ENCODE measurements around the gene KIF11. TPM values are rescaled to one million over a fixed set of nuclear protein-coding genes. Genes with fewer than 3 reads are reported as not detected.

Gene KIF11
- polyA plus RNA-seq, 4 donors = 0.89 to 13.4 (median 6.9) TPM

DNA sequence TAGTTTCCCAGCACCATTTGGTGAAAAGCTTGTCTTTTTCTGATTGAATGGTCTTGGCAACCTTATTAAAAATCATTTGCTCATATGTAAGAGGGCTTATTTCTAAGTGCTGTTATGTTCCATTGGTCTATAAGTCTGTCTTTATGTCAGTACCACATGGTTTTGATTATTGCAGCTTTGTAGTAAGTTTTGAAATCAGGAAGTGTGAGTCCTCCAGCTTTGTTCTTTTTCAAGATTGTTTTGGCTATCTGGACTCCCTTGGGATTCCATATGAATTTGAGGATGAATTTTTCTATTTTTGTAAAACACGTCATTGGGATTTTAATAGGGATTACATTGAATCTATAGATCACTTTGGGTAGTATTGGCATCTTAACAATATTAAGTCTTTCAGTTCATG, 5.4 kb downstream of the KIF11 start:
- Histone ChIP-seq H3K9me3 (ENCODE audit: control insufficient read depth in 2 of 2, insufficient read depth in 1 of 2, low read depth in 1 of 2, low read length in 1 of 2) (no peaks in the 10 kb centered on the region), H3K4me3 (ENCODE audit: low read depth in 1 of 3, low read length in 3 of 3) (no peak overlapping the region), H3K4me1 (ENCODE audit: control insufficient read depth in 3 of 3, insufficient read depth in 2 of 3, low read depth in 1 of 3, low read length in 2 of 3) (no peaks in the 10 kb centered on the region), H3K27me3 (ENCODE audit: control insufficient read depth in 3 of 3, insufficient read depth in 3 of 3, low read length in 3 of 3) (no peaks in the 10 kb centered on the region), H3K36me3 (ENCODE audit: control insufficient read depth in 3 of 3, insufficient read depth in 2 of 3, low read depth in 1 of 3, low read length in 3 of 3) (no peaks in the 10 kb centered on the region), H3K27ac (ENCODE audit: low read depth in 1 of 3, low read length in 2 of 3) (no peak overlapping the region)
- WGBS, 3 donors = 96 to 97% (median 97%) methylated on average over 1 of the region's 1 CpG
- DNase-seq = no peak
- no peak for FAIRE-seq

DNA sequence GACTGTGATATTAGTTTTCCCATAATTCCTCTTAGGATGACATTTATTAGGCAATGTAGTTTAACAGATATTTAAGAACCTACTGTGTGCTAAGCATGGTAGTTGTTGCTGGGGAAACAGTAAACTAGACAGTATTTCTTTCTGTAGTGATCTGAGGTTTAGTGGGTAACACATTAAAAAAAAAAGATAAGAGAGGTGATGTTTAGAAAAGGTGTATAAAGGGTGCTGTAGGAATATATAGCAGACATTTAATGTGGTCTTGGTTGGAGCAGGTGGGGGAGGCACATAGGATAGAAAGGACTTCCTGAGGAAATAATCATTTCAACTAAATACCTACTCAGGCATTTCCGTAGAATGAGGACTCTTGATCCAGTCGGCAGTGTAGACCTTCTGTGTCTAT, 11.9 kb downstream of the KIF11 start:
- no peak overlapping the region for H3K27ac ChIP-seq (ENCODE audit: low read depth in 1 of 3, low read length in 2 of 3)
- WGBS, 3 donors = 68 to 84% (median 70%) methylated on average over 2 of the region's 2 CpGs
- no peak overlapping the region for H3K4me3 ChIP-seq (ENCODE audit: low read depth in 1 of 3, low read length in 3 of 3)
- H3K9me3 ChIP-seq (ENCODE audit: control insufficient read depth in 2 of 2, insufficient read depth in 1 of 2, low read depth in 1 of 2, low read length in 1 of 2) = no peaks in the 10 kb centered on the region
- H3K36me3 ChIP-seq (ENCODE audit: control insufficient read depth in 3 of 3, insufficient read depth in 2 of 3, low read depth in 1 of 3, low read length in 3 of 3) = peaks cover 0 to 2% (median 0%) of the 10 kb centered on the region in 3 donors
- H3K27me3 ChIP-seq (ENCODE audit: control insufficient read depth in 3 of 3, insufficient read depth in 3 of 3, low read length in 3 of 3) = no peaks in the 10 kb centered on the region
- DNase-seq (no peak), FAIRE-seq (no peak)
- H3K4me1 ChIP-seq (ENCODE audit: control insufficient read depth in 3 of 3, insufficient read depth in 2 of 3, low read depth in 1 of 3, low read length in 2 of 3) = no peaks in the 10 kb centered on the region

DNA sequence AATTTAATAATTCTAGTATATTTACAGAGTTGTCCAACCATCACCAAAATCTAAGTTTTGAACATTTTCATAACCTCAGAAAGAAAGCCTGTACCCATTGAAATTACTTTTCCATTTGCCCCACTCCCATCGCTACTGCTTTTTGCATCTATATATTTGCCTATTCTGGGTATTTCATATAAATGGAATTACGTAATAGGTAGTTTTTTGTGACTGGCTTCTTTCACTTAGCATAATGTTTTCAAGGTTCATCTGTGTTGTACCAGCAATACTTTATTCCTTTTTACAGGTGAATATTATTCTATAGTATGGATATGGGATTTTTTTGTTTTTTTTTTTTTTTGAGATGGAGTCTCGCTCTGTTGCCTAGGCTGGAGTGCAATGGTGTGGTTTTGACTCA, 22.6 kb downstream of the KIF11 start:
- no peak for DNase-seq
- Histone ChIP-seq H3K4me1 (ENCODE audit: control insufficient read depth in 3 of 3, insufficient read depth in 2 of 3, low read depth in 1 of 3, low read length in 2 of 3) (no peaks in the 10 kb centered on the region), H3K9me3 (ENCODE audit: control insufficient read depth in 2 of 2, insufficient read depth in 1 of 2, low read depth in 1 of 2, low read length in 1 of 2) (no peaks in the 10 kb centered on the region), H3K36me3 (ENCODE audit: control insufficient read depth in 3 of 3, insufficient read depth in 2 of 3, low read depth in 1 of 3, low read length in 3 of 3) (peaks cover 0 to 11% (median 0%) of the 10 kb centered on the region in 3 donors), H3K4me3 (ENCODE audit: low read depth in 1 of 3, low read length in 3 of 3) (no peak overlapping the region), H3K27me3 (ENCODE audit: control insufficient read depth in 3 of 3, insufficient read depth in 3 of 3, low read length in 3 of 3) (no peaks in the 10 kb centered on the region), H3K27ac (ENCODE audit: low read depth in 1 of 3, low read length in 2 of 3) (no peak overlapping the region)
- FAIRE-seq = no peak
- 95 to 97% (median 95%) methylated on average over 3 of the region's 3 CpGs for WGBS, 3 donors

DNA sequence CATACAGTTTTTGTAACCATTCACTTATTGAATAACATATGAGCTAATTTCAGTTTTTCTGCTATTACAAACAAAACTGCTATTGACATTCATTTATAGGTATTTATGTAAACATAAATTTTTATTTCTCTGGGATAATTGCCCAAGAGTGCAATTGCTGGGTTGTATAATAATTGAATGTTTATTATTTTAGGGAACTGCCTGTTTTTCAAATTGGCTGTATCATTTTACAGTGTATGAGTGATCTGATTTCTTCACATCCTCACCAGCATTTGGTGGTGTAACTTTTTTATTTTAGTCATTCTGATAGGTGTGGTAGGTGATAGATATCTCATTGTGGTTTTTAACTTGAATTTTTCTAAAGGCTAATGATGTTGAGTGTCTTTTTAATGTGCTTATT, 26.4 kb downstream of the KIF11 start:
- no peak overlapping the region for H3K27ac ChIP-seq (ENCODE audit: low read depth in 1 of 3, low read length in 2 of 3)
- no peaks in the 10 kb centered on the region for H3K4me1 ChIP-seq (ENCODE audit: control insufficient read depth in 3 of 3, insufficient read depth in 2 of 3, low read depth in 1 of 3, low read length in 2 of 3)
- no peaks in the 10 kb centered on the region for H3K9me3 ChIP-seq (ENCODE audit: control insufficient read depth in 2 of 2, insufficient read depth in 1 of 2, low read depth in 1 of 2, low read length in 1 of 2)
- no peak overlapping the region for H3K4me3 ChIP-seq (ENCODE audit: low read depth in 1 of 3, low read length in 3 of 3)
- FAIRE-seq (no peak), DNase-seq (no peak)
- no peaks in the 10 kb centered on the region for H3K27me3 ChIP-seq (ENCODE audit: control insufficient read depth in 3 of 3, insufficient read depth in 3 of 3, low read length in 3 of 3)
- peaks cover 0 to 9% (median 0%) of the 10 kb centered on the region in 3 donors for H3K36me3 ChIP-seq (ENCODE audit: control insufficient read depth in 3 of 3, insufficient read depth in 2 of 3, low read depth in 1 of 3, low read length in 3 of 3)

DNA sequence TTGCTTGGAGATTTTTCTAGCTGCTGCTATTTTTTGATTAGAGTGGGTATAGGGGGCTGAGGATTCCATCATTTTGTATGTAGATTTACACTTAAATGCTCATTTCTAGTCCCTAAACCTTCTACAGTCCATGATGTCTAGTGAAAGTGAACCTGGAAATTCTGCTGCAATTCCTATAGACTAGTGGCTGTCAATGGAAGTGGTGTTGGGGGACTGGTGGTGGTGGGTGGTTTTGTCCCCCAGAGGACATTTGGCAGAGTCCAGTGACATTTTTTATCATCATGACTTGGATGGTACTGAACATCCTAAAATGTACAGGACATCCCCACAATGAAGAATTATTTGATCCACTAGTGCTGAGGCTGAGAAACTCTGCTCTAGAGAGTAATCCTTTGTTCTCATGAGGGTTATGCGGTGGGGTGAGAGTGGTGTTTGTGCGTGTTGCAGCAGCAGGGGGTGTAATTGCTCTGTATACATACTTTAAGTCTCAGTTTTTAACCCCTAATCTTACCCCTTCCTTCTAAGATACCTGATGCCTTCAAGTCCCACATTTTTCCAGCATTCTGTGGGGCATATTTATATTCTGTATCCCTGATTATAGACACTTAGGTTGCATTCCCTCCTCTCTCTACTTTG, 35.0 kb downstream of the KIF11 start:
- no peak overlapping the region for H3K4me3 ChIP-seq (ENCODE audit: low read depth in 1 of 3, low read length in 3 of 3)
- DNase-seq (no peak), FAIRE-seq (no peak)
- WGBS, 3 donors = 74 to 92% (median 91%) methylated on average over 2 of the region's 2 CpGs
- peaks cover 0 to 11% (median 0%) of the 10 kb centered on the region in 3 donors for H3K36me3 ChIP-seq (ENCODE audit: control insufficient read depth in 3 of 3, insufficient read depth in 2 of 3, low read depth in 1 of 3, low read length in 3 of 3)
- no peaks in the 10 kb centered on the region for H3K4me1 ChIP-seq (ENCODE audit: control insufficient read depth in 3 of 3, insufficient read depth in 2 of 3, low read depth in 1 of 3, low read length in 2 of 3)
- H3K27me3 ChIP-seq (ENCODE audit: control insufficient read depth in 3 of 3, insufficient read depth in 3 of 3, low read length in 3 of 3) = no peaks in the 10 kb centered on the region
- no peak overlapping the region for H3K27ac ChIP-seq (ENCODE audit: low read depth in 1 of 3, low read length in 2 of 3)
- no peaks in the 10 kb centered on the region for H3K9me3 ChIP-seq (ENCODE audit: control insufficient read depth in 2 of 2, insufficient read depth in 1 of 2, low read depth in 1 of 2, low read length in 1 of 2)

DNA sequence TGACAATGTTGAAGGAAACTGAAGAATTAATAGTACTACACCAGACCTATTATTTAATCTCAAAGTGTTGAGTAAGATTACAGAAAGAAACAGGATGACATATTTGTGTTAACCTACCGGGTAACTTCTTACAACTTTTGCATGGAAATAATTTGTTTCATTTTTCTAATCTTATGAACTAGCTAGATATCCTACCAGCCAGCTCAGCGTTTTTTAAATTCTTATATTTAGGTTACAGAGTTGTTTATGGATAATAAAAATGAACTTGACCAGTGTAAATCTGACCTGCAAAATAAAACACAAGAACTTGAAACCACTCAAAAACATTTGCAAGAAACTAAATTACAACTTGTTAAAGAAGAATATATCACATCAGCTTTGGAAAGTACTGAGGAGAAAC, 37.0 kb downstream of the KIF11 start:
- Histone ChIP-seq H3K4me3 (ENCODE audit: low read depth in 1 of 3, low read length in 3 of 3) (no peak overlapping the region), H3K27ac (ENCODE audit: low read depth in 1 of 3, low read length in 2 of 3) (no peak overlapping the region), H3K27me3 (ENCODE audit: control insufficient read depth in 3 of 3, insufficient read depth in 3 of 3, low read length in 3 of 3) (no peaks in the 10 kb centered on the region), H3K36me3 (ENCODE audit: control insufficient read depth in 3 of 3, insufficient read depth in 2 of 3, low read depth in 1 of 3, low read length in 3 of 3) (peaks cover 0 to 10% (median 0%) of the 10 kb centered on the region in 3 donors), H3K4me1 (ENCODE audit: control insufficient read depth in 3 of 3, insufficient read depth in 2 of 3, low read depth in 1 of 3, low read length in 2 of 3) (no peaks in the 10 kb centered on the region), H3K9me3 (ENCODE audit: control insufficient read depth in 2 of 2, insufficient read depth in 1 of 2, low read depth in 1 of 2, low read length in 1 of 2) (no peaks in the 10 kb centered on the region)
- WGBS, 3 donors = 92 to 96% (median 95%) methylated on average over 2 of the region's 2 CpGs
- DNase-seq = no peak
- FAIRE-seq = no peak

DNA sequence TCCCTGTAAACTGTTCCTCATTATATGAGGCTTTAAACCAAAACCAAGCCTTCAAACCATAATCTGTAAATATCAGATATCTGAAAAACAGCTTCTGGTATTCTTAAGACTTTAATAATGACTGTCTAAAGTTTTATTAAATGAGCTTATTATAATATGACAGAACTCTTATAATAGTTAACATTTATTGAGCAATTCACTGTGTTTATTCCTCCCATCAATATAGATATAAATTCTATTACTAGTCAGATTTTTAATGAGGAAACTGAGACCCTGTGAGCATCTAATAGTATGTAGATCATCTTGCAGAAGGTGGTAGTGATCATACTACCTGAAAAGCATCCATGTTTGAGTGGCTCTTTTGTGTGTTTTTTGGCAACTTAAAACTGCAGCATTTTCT, 45.1 kb downstream of the KIF11 start:
- H3K4me3 ChIP-seq (ENCODE audit: low read depth in 1 of 3, low read length in 3 of 3) = no peak overlapping the region
- H3K27me3 ChIP-seq (ENCODE audit: control insufficient read depth in 3 of 3, insufficient read depth in 3 of 3, low read length in 3 of 3) = no peaks in the 10 kb centered on the region
- H3K36me3 ChIP-seq (ENCODE audit: control insufficient read depth in 3 of 3, insufficient read depth in 2 of 3, low read depth in 1 of 3, low read length in 3 of 3) = peaks cover 0 to 11% (median 0%) of the 10 kb centered on the region in 3 donors
- H3K27ac ChIP-seq (ENCODE audit: low read depth in 1 of 3, low read length in 2 of 3) = no peak overlapping the region
- DNase-seq (no peak), FAIRE-seq (no peak)
- no peaks in the 10 kb centered on the region for H3K9me3 ChIP-seq (ENCODE audit: control insufficient read depth in 2 of 2, insufficient read depth in 1 of 2, low read depth in 1 of 2, low read length in 1 of 2)
- H3K4me1 ChIP-seq (ENCODE audit: control insufficient read depth in 3 of 3, insufficient read depth in 2 of 3, low read depth in 1 of 3, low read length in 2 of 3) = no peaks in the 10 kb centered on the region

DNA sequence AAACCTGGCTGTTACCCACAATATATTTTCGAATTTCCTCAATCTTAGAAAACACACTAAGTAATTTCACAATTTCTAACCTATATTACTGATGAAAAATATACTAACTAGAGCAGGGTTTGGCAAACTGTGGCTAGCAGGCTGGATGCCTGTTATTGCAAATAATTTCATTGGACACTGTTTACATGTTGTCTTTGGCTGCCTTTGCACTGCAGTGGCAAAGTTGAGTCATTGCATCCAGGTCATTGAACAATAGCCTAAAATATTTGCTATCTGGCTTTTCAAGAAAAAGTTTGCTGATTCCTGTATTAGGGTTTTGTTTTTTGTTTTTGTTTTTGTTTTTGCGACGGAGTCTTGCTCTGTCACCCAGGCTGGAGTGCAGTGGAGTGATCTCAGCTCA, 47.2 kb downstream of the KIF11 start:
- H3K27me3 ChIP-seq (ENCODE audit: control insufficient read depth in 3 of 3, insufficient read depth in 3 of 3, low read length in 3 of 3) = no peaks in the 10 kb centered on the region
- DNase-seq = no peak
- H3K36me3 ChIP-seq (ENCODE audit: control insufficient read depth in 3 of 3, insufficient read depth in 2 of 3, low read depth in 1 of 3, low read length in 3 of 3) = peaks cover 0 to 9% (median 0%) of the 10 kb centered on the region in 3 donors
- no peak overlapping the region for H3K27ac ChIP-seq (ENCODE audit: low read depth in 1 of 3, low read length in 2 of 3)
- H3K4me3 ChIP-seq (ENCODE audit: low read depth in 1 of 3, low read length in 3 of 3) = no peak overlapping the region
- WGBS, 3 donors = 95 to 96% (median 95%) methylated on average over 3 of the region's 3 CpGs
- H3K9me3 ChIP-seq (ENCODE audit: control insufficient read depth in 2 of 2, insufficient read depth in 1 of 2, low read depth in 1 of 2, low read length in 1 of 2) = no peaks in the 10 kb centered on the region
- FAIRE-seq = no peak
- H3K4me1 ChIP-seq (ENCODE audit: control insufficient read depth in 3 of 3, insufficient read depth in 2 of 3, low read depth in 1 of 3, low read length in 2 of 3) = no peaks in the 10 kb centered on the region

DNA sequence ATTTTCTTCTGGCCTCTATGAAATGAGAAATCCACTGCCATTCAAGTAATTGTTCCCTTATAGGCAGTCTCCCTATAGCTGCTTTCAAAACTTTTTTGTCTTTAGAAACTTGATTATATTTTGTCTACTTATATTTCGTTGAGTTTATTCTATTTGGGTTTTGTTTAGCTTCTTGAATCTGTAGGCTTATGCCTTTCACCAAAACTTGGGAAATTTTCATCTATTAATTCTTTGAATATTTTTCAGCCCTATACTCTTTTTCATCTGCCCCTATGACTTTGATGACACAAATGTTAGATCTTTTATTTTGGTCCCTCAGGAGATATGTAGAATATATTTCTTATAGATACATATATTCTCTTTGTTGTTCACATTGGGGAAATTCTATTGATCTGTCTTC, 48.6 kb downstream of the KIF11 start:
- Histone ChIP-seq H3K4me1 (ENCODE audit: control insufficient read depth in 3 of 3, insufficient read depth in 2 of 3, low read depth in 1 of 3, low read length in 2 of 3) (no peaks in the 10 kb centered on the region), H3K36me3 (ENCODE audit: control insufficient read depth in 3 of 3, insufficient read depth in 2 of 3, low read depth in 1 of 3, low read length in 3 of 3) (peaks cover 0 to 6% (median 0%) of the 10 kb centered on the region in 3 donors), H3K27ac (ENCODE audit: low read depth in 1 of 3, low read length in 2 of 3) (no peak overlapping the region), H3K9me3 (ENCODE audit: control insufficient read depth in 2 of 2, insufficient read depth in 1 of 2, low read depth in 1 of 2, low read length in 1 of 2) (no peaks in the 10 kb centered on the region), H3K27me3 (ENCODE audit: control insufficient read depth in 3 of 3, insufficient read depth in 3 of 3, low read length in 3 of 3) (no peaks in the 10 kb centered on the region), H3K4me3 (ENCODE audit: low read depth in 1 of 3, low read length in 3 of 3) (no peak overlapping the region)
- DNase-seq = no peak
- FAIRE-seq = no peak
- WGBS, 3 donors = 71 to 95% (median 77%) methylated on average over 1 of the region's 1 CpG
